Kidney capillary endothelial cell (primary cell): ENCODE results near the gene FASTKD2.
A peak's percentile ranks its signal among the peaks of the same experiment; 100 is the strongest.
"Not testable (repeated sequence)": the region's sequence is repeated elsewhere in the genome, so short reads cannot be mapped to it uniquely, and the experiment has no call there.

Source experiments
- DNase-seq: peaks from one replicate; pipeline ENCODE4 v3.0.0-alpha.2; 2018; ENCODE audit warnings: low spot score

The FASTKD2 gene

DNA sequence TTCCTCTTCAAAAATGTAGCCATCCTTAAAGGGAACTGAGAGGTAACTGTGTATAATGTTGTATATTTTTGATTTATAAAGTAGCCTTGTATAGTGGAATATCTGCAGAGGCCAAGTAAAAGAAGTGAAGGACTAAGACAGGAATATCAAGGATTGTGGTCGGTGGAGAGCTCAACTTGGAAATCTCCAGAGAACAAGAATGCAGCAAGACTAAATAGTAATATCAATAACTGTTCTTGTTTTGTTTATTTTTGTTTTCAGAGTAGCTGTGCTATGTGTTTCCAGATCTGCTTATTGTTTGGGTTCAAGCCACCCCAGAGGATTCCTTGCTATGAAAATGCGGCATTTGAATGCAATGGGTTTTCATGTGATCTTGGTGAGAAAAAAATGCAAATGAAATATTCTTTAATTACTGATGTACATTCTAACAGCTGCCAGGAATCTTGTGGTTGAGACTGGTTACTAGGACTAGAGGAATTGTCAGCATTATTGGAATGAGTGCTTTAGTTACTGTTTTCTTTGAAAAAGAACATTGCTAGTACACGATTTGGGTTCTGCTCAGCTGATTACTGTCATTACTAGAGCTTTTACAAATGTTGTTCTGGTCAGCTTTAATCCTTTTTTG, 25.0 kb downstream of the FASTKD2 start:
- DNase-seq, result no peak

DNA sequence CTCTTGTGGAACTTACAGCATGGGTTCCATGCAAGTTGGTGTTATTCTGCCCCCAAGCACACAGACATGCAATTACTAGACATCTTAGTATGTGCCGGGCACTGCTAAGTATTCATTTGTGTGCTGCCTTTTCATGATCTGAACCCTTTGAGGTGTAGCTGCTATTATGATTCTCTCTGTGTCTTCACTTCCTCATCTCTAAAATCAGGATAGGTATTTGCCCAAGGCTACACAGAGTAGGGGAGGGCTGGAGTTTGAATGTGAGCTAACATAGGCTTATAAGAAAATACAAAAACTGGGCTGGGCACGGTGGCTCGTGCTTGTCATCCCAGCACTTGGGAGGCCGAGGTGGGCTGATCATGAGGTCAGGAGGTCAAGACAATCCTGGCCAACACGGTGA, 27.2 kb downstream of the FASTKD2 start:
- no peak for DNase-seq

DNA sequence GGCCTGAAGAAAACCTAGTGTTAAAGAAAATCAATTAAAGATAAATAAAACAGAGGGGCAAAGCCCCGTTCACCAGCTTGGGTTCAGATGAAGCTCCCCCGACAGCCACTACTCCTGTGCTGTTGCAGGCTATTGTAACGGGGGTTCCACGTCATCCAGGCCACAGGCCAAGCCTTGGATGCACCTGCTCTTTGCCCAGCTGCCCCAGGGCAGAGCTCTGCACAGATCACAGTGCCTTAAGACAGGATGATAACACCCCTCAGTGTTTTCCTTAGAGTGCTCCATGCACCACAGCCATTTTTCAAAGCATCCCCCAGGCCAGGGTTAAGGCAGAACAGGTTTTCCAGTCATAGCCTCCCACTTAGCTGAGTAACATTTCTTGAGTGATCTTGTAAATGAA, 32.0 kb downstream of the FASTKD2 start:
- no peak for DNase-seq

DNA sequence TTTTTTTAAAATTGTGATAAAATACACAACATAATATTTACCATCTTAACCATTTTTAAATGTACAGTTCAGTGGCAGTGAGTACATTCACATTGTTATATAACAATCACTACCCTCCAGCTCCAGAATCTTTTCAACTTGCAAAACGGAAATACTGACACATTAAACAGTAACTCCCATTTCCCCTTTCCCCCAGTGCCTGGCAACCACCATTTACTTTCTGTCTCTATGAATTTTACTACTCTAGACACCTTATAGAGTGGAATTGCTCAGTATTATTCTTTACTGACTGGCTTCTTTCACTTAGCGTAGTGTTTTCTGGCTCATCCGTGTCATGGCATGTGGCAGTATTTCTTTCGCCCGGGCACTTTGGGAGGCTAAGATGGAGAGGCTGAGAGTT, 32.6 kb downstream of the FASTKD2 start:
- peak; percentile 52 for DNase-seq

DNA sequence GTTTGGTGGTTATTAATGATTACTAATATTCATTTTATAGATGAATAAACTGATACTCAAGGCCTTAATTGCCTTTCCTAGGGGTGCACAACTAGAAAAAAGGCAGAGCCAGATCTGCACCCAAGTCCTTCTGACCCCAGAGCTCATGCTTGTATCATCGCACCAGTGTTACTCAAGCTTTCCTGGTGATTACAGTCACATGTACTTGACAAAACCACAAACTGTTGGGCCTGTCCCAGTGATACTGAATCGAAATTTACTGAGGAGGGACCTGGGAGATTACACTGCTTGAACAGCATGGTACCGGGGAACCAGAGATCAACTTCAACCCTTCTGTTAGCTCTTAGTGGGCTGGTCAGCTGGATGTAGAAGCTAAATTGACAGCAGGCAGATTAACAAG, 33.7 kb downstream of the FASTKD2 start:
- no peak for DNase-seq

DNA sequence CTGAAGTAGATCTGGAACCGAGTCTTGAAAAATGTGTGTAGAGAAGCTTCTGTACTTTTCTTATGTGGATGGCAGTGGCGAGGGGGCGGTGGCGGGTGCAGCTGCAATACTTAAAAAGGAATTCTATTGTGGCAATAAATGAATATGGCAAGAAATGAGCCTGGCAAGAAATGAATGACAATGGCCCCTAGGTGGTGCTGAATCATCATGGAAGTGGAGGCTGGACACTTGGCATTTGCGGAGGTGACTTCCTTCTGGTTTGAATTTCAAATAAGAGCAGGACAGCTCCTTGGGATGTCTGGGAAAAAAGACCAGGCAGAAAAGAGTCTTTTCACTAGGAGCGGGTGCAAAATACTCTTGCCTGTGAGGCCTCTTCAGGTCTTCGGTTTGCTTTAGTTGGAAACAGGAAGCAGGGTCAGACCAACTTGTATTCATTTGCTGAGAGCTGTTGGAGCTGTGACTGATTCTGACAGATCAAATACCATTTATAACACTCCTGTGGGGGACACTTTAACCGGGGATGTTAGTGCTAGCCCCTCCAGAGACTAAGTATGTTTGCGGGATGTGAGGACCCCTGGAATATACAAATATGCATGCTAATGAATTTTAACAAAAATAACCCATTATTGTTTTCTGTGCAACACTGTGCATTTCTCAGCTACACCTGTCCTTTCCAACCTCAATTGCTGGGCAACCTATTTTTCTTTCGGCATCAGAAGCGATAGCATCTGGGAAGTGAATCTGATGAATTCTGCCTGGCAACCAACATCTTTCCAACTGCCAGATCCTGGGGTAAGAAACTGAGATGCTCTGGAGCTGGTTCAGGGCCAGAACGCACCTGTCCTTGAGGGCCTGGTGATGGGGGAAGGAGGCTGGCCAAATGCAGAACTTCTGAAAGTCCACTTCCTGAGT, 35.4 kb downstream of the FASTKD2 start:
- peak; percentile 67 for DNase-seq

DNA sequence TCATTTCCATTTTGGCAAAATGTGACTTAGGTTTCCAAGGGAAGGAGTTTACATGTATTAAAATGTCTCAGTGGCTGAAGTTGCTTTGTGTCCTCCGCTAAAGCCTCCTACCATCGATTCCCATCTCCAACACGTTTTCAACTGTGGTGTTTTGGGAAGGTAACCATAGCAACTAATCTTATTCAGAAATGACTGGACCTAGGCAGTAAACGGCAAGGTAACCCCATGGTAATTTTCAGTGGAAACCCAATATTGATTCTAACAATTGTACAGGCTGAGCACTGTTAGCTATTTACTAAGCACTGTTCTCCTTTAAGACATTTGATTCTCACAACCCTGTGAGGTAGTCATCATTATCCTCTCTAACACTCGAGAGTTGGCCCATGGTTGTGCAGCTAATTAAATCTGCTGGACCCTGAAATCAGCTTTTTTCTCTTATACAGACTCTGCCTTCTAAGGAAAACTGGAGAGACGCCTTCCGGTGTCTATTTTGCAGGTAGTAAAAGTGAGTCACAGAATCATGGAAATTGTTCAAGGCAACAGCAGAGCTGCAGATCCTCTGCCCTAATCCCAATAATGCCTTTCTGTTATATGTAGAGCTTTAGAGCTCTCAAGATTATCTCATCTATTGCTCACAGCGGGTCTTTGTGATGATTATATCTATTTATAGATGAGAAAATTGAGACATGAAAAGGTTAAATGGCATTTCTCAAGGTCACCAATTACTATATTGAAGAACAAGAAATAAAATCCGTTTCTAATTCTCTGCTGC, 36.2 kb downstream of the FASTKD2 start:
- no peak for DNase-seq

DNA sequence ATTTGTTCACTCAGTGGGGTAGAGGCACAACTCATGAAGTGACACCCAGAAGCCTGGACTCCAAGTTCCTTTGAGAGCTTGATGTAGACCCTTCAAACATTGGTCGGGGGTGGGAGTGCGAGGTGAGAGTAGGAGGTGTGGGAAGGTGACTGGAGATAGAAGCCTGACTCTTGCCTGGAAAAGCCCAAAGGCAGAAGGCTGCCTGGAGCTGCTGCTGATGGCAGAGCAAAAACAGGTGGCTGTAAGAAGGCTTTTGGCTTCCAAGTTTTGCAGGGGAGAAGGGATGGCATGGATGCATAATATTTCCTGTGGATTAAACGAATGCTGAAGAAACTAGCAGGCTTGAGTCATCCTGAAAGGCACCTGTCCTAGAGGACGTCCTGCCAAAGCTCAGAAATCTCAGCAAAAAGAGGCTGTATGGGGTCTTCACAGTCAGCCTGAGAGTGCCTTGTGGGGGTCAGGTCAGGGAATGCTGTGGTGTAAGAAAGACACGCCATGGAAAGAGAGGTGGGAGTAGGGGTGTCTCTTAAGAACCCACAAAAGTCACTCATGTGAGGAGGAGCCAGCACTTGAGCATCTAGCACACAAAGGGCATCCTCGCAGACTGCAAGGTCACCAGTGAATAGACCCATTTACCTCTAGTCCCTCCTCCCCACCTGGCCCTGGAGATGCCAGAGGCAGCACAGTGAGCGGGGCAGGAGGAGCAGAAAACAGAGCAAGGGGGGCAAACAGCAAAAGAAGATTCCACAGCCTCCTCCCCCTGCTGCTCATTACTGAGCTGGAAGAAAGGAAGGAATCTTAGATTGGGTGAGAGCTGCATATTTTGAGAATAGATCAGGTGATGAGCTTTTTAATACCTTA, 37.5 kb downstream of the FASTKD2 start:
- no peak for DNase-seq

DNA sequence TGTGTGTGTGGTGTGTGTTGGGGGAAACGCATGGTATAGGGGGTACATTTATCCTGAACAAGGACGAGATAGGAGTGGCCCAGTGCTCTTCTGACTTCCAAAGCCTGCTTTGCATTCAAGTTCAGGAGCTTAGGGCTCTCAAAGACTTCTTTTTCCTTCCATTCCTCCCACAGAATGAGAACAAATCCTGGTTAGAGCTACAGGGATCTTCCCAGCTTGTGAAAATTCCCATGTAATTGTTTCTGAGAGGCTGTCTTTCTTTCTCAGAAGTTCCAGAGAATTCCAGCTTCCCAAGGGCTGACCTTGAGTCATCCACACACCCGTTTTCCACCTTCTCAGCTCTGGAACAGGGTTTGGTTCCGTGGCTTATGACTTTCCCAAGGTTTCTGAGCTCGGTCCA, 38.9 kb downstream of the FASTKD2 start:
- DNase-seq, result no peak

DNA sequence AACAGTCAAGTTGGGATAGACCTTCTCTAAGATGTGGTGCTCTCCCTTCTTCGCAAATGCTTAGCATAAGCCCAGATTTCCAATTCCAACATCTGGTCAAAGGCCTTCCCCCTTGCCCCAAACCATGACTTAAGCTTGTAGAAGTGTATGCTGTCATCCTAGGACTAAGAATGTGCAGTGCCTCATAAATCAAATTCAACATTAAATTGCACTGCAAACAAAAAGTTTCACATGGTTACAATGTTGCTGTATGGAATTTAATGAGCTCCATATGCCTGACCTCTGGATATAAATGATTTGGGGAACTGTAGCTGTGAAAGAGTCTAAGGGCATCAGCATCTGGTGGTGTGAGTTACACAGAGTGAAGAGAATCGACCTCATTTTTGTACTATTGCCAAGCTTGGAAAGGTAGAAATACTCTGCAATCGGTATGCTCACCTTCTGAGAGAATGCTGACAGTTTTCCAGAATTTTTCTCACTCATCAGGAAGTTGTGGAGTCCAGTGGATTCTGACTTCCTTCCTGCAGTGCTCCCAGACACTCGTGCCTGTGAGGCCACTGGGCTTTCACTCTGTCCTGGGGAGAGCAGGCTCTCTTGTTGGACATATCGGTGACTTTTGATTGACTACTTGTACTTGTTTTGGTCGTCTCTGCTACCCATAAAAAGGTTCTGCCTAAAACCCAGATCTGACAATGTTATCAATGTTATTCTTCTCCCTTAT, 40.6 kb downstream of the FASTKD2 start:
- peak; percentile 9 for DNase-seq

DNA sequence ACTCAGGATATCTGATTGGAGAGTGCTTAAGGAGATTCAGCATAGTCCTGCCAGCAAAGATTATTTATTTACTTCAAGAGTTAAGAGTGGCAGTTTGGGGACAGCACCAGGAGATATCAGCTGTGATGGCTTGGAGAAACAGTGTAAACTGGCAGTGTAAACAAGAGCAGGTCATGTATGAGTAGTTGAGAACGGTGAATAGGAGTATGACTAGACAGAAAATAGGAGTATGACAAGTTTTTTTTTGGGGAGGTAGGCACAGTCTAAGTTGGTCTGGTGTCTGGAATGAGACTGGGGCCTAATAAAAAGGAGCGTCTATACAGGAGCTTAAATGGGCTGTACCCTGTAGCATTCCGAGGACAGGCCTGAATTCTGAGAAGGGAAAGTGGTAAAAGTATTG, 42.2 kb downstream of the FASTKD2 start:
- DNase-seq, result not testable (repeated sequence)

DNA sequence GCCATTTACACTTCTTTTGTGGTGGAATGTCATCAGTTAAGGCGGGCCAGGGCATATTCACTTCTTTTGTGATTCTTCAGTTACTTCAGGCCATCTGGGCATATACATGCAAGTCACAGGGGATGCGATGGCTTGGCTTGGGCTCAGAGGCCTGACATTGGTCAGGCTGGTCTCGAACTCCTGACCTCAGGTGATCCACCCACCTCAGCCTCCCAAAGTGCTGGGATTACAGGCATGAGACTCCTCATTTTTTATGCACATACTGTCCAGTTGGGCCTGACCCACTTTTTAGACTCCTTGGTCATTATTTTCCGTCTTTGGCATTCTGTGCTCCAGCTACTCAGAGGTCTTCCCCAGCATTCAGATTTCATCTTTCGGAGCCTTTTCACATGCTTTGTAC, 47.1 kb downstream of the FASTKD2 start:
- not testable (repeated sequence) for DNase-seq

DNA sequence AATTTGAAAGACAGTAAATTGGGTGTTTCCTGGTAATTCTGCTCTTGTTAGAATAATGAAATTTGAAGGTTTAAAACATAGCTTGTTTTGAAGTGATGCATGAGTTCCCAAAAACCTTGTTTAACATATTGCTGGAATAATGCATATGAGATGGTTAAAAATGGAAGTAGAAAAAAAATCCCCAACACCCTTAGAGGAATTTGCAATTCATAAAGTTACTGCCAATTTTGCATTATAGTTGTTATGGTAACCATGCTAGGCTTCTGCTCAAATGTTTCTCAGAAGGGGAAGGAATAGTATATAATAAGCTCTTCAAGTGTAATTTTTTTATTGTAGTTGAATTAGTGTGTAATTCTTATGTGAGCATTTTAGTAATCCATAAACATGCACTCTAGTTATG, 49.1 kb downstream of the FASTKD2 start:
- no peak for DNase-seq

DNA sequence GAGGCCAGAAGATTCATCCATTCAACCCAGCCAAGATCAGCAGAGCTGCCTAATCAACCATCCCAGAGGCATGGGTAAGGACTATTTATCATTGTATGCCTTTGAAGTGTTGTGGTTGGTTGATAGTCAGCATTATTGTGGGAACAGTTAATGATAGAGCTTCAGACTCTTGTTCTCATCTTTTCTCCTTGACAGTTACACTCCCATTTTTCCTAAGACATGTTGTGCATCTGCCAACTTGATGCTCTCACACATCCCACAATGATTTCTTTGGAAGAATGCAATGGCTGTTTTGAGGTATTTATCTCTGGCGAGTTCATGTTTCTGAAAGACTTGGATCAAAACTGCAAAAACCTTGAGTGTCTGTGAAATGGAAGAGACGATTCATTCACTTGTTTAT, 55.4 kb downstream of the FASTKD2 start:
- no peak for DNase-seq

DNA sequence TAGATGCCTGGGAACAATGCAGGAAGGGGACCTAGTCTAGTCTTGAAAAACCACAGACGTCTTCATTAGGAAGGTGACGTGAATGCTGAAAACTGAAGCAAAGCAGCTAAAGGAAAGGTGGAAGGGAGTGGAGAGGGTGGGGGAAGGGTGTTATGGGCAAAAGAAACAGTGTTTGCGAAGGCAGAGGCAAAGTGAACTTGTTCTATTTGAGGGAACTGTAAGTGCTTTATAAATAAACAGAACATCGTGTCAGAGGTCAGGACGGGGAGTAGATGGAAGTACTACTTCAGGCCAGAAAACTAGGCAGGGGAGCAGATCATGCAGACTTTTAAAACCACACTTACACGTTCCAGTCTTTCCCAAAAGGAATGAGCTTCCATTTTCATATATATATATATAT, 57.8 kb downstream of the FASTKD2 start:
- no peak for DNase-seq

DNA sequence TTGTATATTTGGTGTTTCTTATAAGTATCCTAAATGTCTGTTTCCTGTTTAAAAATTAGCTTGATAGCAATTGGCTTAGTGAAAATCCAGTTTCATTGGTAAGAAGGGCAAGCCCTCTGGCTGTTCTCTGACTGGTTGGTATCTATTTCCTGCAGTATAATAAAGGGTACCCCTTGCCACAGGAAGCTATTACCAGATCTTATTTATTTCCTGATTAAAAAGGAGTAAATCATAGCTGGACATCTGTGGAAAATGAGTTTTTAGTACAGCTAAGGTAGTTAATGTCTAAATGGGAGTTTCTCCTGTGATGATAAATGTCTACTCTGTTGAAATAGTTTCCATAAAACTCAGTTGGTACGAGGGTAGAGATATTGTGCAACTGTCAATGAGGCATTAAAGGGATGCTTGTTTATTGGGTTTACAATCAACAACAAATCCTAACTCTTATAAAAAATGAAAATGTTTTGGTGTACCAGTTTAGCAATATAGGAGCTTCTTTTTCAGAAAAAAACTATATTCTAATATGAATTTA, 58.7 kb downstream of the FASTKD2 start:
- DNase-seq, result no peak

DNA sequence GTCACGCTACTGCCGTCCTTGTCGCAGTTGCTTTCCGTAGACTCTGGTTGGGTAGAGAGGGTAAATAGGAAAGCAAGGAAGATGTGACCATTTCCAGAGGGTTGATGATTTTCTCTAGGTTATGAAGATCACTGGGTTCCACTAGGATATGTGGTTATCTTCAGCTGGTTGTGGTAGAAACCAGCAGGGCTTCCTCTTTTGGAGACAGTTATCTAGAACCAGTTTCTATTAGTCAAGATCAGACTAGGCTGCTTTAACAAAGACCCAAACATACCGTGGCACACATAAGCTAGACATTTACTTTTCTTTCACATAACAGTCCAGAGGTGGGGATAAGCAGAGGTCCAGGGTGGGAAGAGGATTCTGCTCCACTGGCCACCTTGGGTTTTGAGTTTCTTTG, 59.6 kb downstream of the FASTKD2 start:
- no peak for DNase-seq

DNA sequence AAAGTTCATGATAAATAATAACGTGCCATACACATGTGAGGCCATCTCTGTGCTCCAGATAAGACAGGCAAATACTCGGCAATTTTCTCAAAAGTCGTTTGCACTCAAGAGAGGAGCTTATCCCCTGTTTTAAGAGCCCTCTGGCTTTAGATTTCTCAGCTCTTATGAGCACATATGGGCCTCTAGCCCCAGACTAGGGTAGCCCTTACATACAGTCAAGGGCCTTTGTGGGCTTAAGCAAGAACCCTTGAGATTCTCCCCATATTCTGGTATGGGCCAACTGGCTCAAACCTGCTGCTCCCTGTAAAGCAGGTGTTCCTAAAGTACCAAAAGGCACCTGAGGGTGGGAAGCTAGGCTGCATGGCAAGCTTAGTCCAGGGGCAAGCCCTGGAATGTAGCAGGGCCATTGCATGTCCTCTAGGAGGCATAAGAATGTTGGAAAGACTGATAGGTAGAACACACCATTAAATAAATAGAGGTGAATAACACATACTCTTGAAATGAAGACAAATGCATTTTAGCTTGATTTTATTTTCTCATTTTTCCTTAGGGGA, 66.1 kb downstream of the FASTKD2 start:
- no peak for DNase-seq

DNA sequence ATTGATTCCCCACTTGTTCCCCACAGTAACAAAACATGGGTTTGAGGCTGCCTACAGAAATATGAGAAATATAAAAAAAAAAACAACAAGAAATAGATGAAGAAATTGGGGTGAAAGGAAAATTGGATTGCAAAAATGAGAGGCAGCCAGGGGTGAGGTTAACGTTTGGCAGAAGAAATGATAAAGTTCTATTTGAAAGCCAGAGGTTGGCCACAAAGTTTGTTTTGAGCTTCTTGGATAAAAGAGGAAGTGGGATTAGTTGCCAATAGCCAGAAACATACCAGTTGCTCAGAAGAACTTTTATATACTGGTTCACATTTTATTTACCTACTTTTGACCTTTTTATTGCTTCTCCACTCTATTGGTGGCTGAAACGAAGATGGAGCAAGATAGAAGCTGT, 67.5 kb downstream of the FASTKD2 start:
- DNase-seq, result no peak

DNA sequence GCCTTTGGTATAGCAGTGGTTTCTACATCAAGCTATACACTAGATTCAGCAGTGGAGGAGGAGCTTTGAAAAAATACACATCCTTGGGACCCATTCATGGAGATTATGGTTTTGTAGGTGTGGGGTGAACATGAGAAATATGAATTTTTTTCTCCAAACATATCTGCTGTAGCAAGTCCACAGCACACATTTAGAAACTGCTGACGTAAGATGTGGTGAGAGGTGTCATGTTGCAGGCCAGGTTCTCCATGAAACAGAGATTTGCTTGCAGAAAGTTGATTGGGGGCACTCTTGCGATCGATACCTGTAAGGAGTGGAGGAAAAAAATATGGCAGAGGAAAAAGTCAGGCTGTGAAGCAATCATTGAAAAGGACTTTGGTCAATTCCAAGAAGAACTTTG, 67.9 kb downstream of the FASTKD2 start:
- DNase-seq, result no peak

DNA sequence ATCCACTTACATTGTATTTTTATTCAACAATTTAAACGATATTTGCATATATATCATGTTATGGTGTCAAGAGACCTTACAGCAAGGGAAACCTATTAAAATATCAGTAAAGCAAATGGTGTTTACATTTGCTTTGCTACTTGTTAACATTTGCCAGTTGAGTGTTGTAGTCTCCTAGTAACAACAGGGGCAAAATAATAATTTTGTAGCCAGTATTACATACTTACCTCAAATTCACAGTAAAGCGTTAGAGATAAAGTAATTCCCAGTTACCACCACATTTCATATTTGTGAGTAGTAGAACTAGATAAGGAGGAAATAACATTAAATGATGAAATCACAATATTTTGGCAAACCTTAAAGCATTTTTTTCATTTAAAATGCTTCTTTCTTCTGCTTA, 71.3 kb downstream of the FASTKD2 start:
- no peak for DNase-seq
